ENCODE results near the gene PDIA6. TPM values are rescaled to one million over a fixed set of nuclear protein-coding genes. Genes with fewer than 3 reads are reported as not detected.

Gene PDIA6
- total and polyA plus RNA-seq, 2 of the 4 experiments (the other 2 are of a cell fraction): 204 to 349 TPM

DNA sequence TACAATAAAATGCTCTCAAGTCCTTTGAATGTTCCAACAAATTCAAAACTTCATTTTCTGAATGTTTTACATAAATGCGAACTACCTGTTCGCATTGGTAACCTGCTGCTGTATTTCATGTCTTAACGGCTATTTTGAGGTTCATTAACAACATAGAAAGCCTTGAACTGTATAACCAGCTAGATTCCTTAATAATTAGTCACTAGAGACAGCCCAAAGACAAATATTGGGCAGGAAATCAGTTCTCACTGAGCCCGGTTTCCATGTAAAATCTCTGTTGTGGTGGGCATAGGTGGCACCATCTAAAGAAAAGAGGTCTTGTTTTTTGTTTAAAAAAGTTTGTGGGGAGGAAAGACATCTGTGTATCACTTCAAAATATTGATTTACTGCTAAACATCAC lies 29.2 kb downstream of the PDIA6 start:
- no peak for TF ChIP-seq CTCF (conservative IDR thresholded peaks at IDR 0.05; ENCODE audit: low read depth, low read length)
- no peak for TF ChIP-seq FOS (IDR thresholded peaks at IDR 0.05; ENCODE audit: low read depth, low read length)
- TF ChIP-seq NFE2L2 (IDR thresholded peaks at IDR 0.05; ENCODE audit: low read depth, low read length): no peak
- TF ChIP-seq MAZ (IDR thresholded peaks at IDR 0.05; ENCODE audit: borderline replicate concordance, low read depth, low read length): no peak
- no peak for TF ChIP-seq RFX5 (IDR thresholded peaks at IDR 0.05; ENCODE audit: low read depth, low read length)
- TF ChIP-seq ELK1 (IDR thresholded peaks at IDR 0.05; ENCODE audit: borderline replicate concordance, low read depth, low read length): no peak
- TF ChIP-seq MAFK (IDR thresholded peaks at IDR 0.05; ENCODE audit: low read depth, low read length): no peak
- no peak for TF ChIP-seq USF2 (IDR thresholded peaks at IDR 0.05; ENCODE audit: low read depth, low read length)
- no peak for TF ChIP-seq BHLHE40 (IDR thresholded peaks at IDR 0.05; ENCODE audit: low read depth, low read length)
- TF ChIP-seq SMC3 (IDR thresholded peaks at IDR 0.05; ENCODE audit: low read depth, low read length): no peak
- TF ChIP-seq POLR2A (IDR thresholded peaks at IDR 0.05; ENCODE audit: low read depth, low read length): no peak
- TF ChIP-seq RAD21 (IDR thresholded peaks at IDR 0.05; ENCODE audit: low read length): no peak
- TF ChIP-seq CHD1 (IDR thresholded peaks at IDR 0.05; ENCODE audit: low read depth, low read length): no peak
- no peak for TF ChIP-seq RCOR1 (IDR thresholded peaks at IDR 0.05; ENCODE audit: insufficient replicate concordance, low read length)
- TF ChIP-seq MXI1 (IDR thresholded peaks at IDR 0.05; ENCODE audit: borderline replicate concordance, low read depth, low read length): no peak
- H3K9ac ChIP-seq (ENCODE audit: low read depth, low read length): no peak overlapping the region
- no peak overlapping the region for H3K4me3 ChIP-seq (ENCODE audit: insufficient read depth, low read depth, low read length)
- DNase-seq: no peak
- no peak overlapping the region for H2BK15ac ChIP-seq (ENCODE audit: low read depth, low read length)
- H3K4me2 ChIP-seq (ENCODE audit: low read depth, low read length): no peak overlapping the region
- no peak overlapping the region for H3K18ac ChIP-seq (ENCODE audit: low read depth, low read length)
- no peak overlapping the region for H3K4ac ChIP-seq (ENCODE audit: low read depth, low read length)
- H2BK20ac ChIP-seq (ENCODE audit: low read depth, low read length): no peak overlapping the region
- dilution Hi-C loops (cut with HindIII; ENCODE audit: low sequenced_read_pairs, unreplicated experiment): no loop called here
- H2AFZ ChIP-seq (replicated peaks; ENCODE audit: low read length, poor library complexity): no peak overlapping the region
- no peak overlapping the region for H3K23ac ChIP-seq (ENCODE audit: low read depth, low read length)
- H3K14ac ChIP-seq (replicated peaks; ENCODE audit: low read depth, low read length): no peak overlapping the region
- WGBS, 2 experiments (ENCODE audit: extremely low coverage in 2 of 2, insufficient read length in 1 of 2): no CpG with 5 or more reads among the region's 4 CpGs
- in situ Hi-C loops (cut with MboI; ENCODE audit: low sequenced_read_pairs): no loop called here
- H3K4me1 ChIP-seq (ENCODE audit: control insufficient read depth, insufficient read depth, low read length): peaks cover 2% of the 10 kb centered on the region; the same call in 1 of the 2 replicates
- H2AK5ac ChIP-seq (ENCODE audit: low read depth, low read length): no peak overlapping the region
- no peak overlapping the region for H4K91ac ChIP-seq (ENCODE audit: insufficient read depth, low read depth, low read length)
- no TSS peak for BruUV-seq (replicated peaks)
- H3K56ac ChIP-seq (ENCODE audit: extremely low read depth, insufficient read depth, low read length): no peak overlapping the region
- H3K9me3 ChIP-seq (ENCODE audit: control insufficient read depth, insufficient read depth, low read length): no peaks in the 10 kb centered on the region
- no peak overlapping the region for H2BK5ac ChIP-seq (ENCODE audit: low read depth, low read length, poor library complexity, severe bottlenecking)
- H4K20me1 ChIP-seq (ENCODE audit: insufficient read depth, low read length): peaks cover 11% of the 10 kb centered on the region
- no peaks in the 10 kb centered on the region for H3K27me3 ChIP-seq (ENCODE audit: control insufficient read depth, insufficient read depth, low read length)
- H3K9me1 ChIP-seq (ENCODE audit: insufficient read depth, low read length): peaks cover 7% of the 10 kb centered on the region
- H4K8ac ChIP-seq (ENCODE audit: low read depth in 2 of 2, low read length in 2 of 2): no peak overlapping the region
- H3K36me3 ChIP-seq (ENCODE audit: control insufficient read depth, insufficient read depth, low read length): peaks cover 49% of the 10 kb centered on the region
- CTCF ChIA-PET: no interaction called here
- no peak overlapping the region for H3K27ac ChIP-seq (ENCODE audit: insufficient read depth, low read length)
- H4K5ac ChIP-seq (ENCODE audit: low read depth, low read length): no peak overlapping the region
- intact Hi-C loops (cut with micrococcal nuclease): no loop called here
- H2BK120ac ChIP-seq (ENCODE audit: low read depth, low read length): no peak overlapping the region
- H3K79me1 ChIP-seq (ENCODE audit: low read depth in 1 of 2, low read length in 2 of 2): peaks cover 5 to 26% of the 10 kb centered on the region in 2 experiments
- POLR2A ChIA-PET (ENCODE audit: unreplicated experiment): no interaction called here
- no peak for ATAC-seq (ENCODE audit: low read depth)
- no peak overlapping the region for H2AK9ac ChIP-seq (replicated peaks; ENCODE audit: low read depth, low read length, poor library complexity)
